Sigmoid colon (tissue), 4 donors: ENCODE results near the gene FLRT1.

Experiments used
- EP300 ChIP-seq, 4 donors: sonication (generic); formaldehyde crosslinking; IDR thresholded peaks; one replicate each; pipeline ENCODE4 v1.6.1; 2017; ENCODE audit warnings: antibody characterized with exemption in 4 of 4
- TF ChIP-seq, protein P1 (sequence below), 4 experiments: fragments of 450-650 bp in 3 of 4; fragments of 200-600 bp in 1 of 4; IDR thresholded peaks; one replicate each; pipeline ENCODE4 v1.5.1; 2016 to 2019; ENCODE audit warnings: antibody characterized with exemption in 4 of 4, mild to moderate bottlenecking in 3 of 4, moderate library complexity in 2 of 4

DNA sequence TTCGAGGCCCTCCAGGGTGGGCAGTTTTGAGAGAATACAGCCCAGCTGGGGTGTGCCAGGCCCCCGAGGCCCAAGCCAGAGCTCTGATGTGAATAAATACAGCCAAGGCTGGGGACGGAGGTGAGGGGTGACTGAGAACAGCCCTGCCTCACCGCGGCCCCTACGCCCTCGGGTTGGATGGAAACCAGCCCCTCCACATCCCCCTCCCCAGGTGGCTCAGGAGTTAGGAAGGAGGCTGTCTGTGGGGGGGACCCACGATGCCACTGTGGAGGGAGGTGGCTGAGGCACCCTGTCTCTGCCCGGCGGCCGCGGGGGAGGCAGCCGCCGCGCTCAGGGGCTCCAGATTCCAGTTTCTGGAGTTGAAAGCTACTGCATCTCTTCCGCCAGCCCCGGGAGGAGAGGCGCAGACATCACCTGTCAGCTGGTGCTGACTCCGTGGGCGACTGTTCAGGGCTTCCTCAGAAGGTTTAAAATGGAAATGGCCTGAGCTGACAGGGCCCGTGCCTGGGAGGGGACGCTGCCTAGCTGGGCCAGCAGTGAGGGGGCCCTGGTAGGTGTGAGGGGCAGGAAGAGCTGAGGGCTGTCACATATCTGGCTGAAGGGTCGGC lies 1.4 kb downstream of the FLRT1 start:
- TF ChIP-seq, protein P1, sequence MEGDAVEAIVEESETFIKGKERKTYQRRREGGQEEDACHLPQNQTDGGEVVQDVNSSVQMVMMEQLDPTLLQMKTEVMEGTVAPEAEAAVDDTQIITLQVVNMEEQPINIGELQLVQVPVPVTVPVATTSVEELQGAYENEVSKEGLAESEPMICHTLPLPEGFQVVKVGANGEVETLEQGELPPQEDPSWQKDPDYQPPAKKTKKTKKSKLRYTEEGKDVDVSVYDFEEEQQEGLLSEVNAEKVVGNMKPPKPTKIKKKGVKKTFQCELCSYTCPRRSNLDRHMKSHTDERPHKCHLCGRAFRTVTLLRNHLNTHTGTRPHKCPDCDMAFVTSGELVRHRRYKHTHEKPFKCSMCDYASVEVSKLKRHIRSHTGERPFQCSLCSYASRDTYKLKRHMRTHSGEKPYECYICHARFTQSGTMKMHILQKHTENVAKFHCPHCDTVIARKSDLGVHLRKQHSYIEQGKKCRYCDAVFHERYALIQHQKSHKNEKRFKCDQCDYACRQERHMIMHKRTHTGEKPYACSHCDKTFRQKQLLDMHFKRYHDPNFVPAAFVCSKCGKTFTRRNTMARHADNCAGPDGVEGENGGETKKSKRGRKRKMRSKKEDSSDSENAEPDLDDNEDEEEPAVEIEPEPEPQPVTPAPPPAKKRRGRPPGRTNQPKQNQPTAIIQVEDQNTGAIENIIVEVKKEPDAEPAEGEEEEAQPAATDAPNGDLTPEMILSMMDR (IDR thresholded peaks at IDR 0.05), result no peak
- no peak for TF ChIP-seq EP300 (IDR thresholded peaks at IDR 0.05)
